Keratinocyte (primary cell): ENCODE results near the gene ADAT2. TPM values are rescaled to one million over a fixed set of nuclear protein-coding genes. Genes with fewer than 3 reads are reported as not detected.

Source experiments
- DNase-seq: peaks from one replicate; pipeline ENCODE4 v3.0.0-alpha.2; 2011; ENCODE audit warnings: low read depth, missing footprints, low spot score
- FAIRE-seq: peaks from 2 replicates; lab custom pipeline; 2011; peaks lifted over from hg19 to GRCh38; lab: Jason Lieb, UNC
- H2AFZ ChIP-seq: 2 replicates; pipeline ENCODE4 v1.6.0; 2012; ENCODE audit warnings: low read length, control low read depth, inconsistent platforms; ENCODE audit not compliant: control insufficient read depth
- H3K27ac ChIP-seq: 2 replicates; pipeline ENCODE4 v1.5.1; 2011; ENCODE audit warnings: low read length; ENCODE audit not compliant: control insufficient read depth, insufficient read depth
- H3K27me3 ChIP-seq: 3 replicates; pipeline ENCODE4 v1.6.0; 2011; ENCODE audit warnings: low read length; ENCODE audit not compliant: control insufficient read depth, insufficient read depth; ENCODE audit errors: extremely low read depth
- H3K36me3 ChIP-seq, 2 experiments: 2 replicates in 1 of 2; 3 replicates in 1 of 2; pipeline ENCODE4 v1.5.1; 2011; ENCODE audit warnings: low read length in 2 of 2, mild to moderate bottlenecking in 1 of 2; ENCODE audit not compliant: control insufficient read depth in 2 of 2, insufficient read depth in 2 of 2; ENCODE audit errors: extremely low read depth in 1 of 2
- H3K4me1 ChIP-seq: 3 replicates; pipeline ENCODE4 v1.5.1; 2011; ENCODE audit warnings: low read length; ENCODE audit not compliant: control insufficient read depth, insufficient read depth; ENCODE audit errors: extremely low read depth
- H3K4me2 ChIP-seq: 3 replicates; pipeline ENCODE4 v1.6.0; 2011; ENCODE audit warnings: low read depth, low read length; ENCODE audit not compliant: control insufficient read depth, insufficient read depth; ENCODE audit errors: extremely low read depth
- H3K4me3 ChIP-seq, 3 experiments: fragments of 200-600 bp in 1 of 3; sonication (generic) in 1 of 3; 2 replicates in 2 of 3; 3 replicates in 1 of 3; pipeline ENCODE4 v1.5.1; 2011 to 2016; ENCODE audit warnings: low read length in 3 of 3, mild to moderate bottlenecking in 3 of 3, control low read depth in 2 of 3, inconsistent platforms in 1 of 3, low read depth in 1 of 3, mixed read lengths in 1 of 3, mixed run types in 1 of 3, moderate library complexity in 1 of 3; ENCODE audit not compliant: control insufficient read depth in 2 of 3, insufficient read depth in 2 of 3; ENCODE audit errors: extremely low read depth in 1 of 3
- H3K79me2 ChIP-seq: 2 replicates; pipeline ENCODE4 v1.6.0; 2012; ENCODE audit warnings: low read length; ENCODE audit not compliant: control insufficient read depth, insufficient read depth
- H3K9ac ChIP-seq: 3 replicates; pipeline ENCODE4 v1.6.0; 2011; ENCODE audit warnings: low read length; ENCODE audit not compliant: control insufficient read depth, insufficient read depth; ENCODE audit errors: extremely low read depth
- H3K9me1 ChIP-seq: 3 replicates; pipeline ENCODE4 v1.6.0; 2011; ENCODE audit warnings: low read length; ENCODE audit not compliant: control insufficient read depth, insufficient read depth; ENCODE audit errors: extremely low read depth
- H3K9me3 ChIP-seq: 2 replicates; pipeline ENCODE4 v1.5.1; 2012; ENCODE audit warnings: low read depth, low read length; ENCODE audit not compliant: control insufficient read depth
- H4K20me1 ChIP-seq: 3 replicates; pipeline ENCODE4 v1.6.0; 2011; ENCODE audit warnings: low read length; ENCODE audit not compliant: control insufficient read depth, insufficient read depth; ENCODE audit errors: extremely low read depth
- CTCF ChIP-seq, 3 experiments: IDR thresholded peaks in 1 of 3; conservative IDR thresholded peaks in 1 of 3; optimal IDR thresholded peaks in 1 of 3; 2 replicates in 2 of 3; 3 replicates in 1 of 3; pipeline versions ENCODE3 to v1.5.1; 2011; ENCODE audit warnings: low read length in 3 of 3, mild to moderate bottlenecking in 3 of 3, moderate library complexity in 2 of 3, control low read depth in 1 of 3, inconsistent platforms in 1 of 3; ENCODE audit not compliant: insufficient read depth in 2 of 3; ENCODE audit errors: extremely low read depth in 1 of 3
- EZH2 ChIP-seq: IDR thresholded peaks from one replicate; pipeline ENCODE4 v1.6.1; 2012; ENCODE audit warnings: inconsistent platforms, mild to moderate bottlenecking, low read length, moderate library complexity
- dilution Hi-C: fragments of 300-500 bp; cut with MboI; formaldehyde crosslinking; loops from one replicate; pipeline ENCODE4 v1.7.0; 2020; ENCODE audit warnings: low sequenced_read_pairs; ENCODE audit not compliant: extremely low pct_ligation_motif_present
- polyA plus RNA-seq, 5 experiments: library from polyadenylated mRNA; depleted of rRNA in 3 of 5; stranded (reverse) in 3 of 5; stranded (forward) in 1 of 5; unstranded in 1 of 5; fragments of >200 nt; gene quantifications; 1 replicate in 1 of 5; 2 replicates in 3 of 5; 3 replicates in 1 of 5; pipeline versions ENCODE4 v1.2.1 to v1.2.3, GENCODE V29; 2011 to 2012; ENCODE audit warnings: missing spikeins in 2 of 5, low read depth in 1 of 5, low replicate concordance in 1 of 5

ADAT2 gene
- polyA plus RNA-seq, 1 donor (not counting 4 experiments of a cell fraction or from before 2014, with no cell fraction given): 23.1 TPM

- dilution Hi-C loops: no loop called here
- no peaks in the 10 kb centered on the region for H3K9me1 ChIP-seq
- no peak overlapping the region for H3K4me3 ChIP-seq
- H3K36me3 ChIP-seq: no peaks in the 10 kb centered on the region
- no peak overlapping the region for H3K9ac ChIP-seq
- no peaks in the 10 kb centered on the region for H3K27me3 ChIP-seq
- no peaks in the 10 kb centered on the region for H4K20me1 ChIP-seq
- no peaks in the 10 kb centered on the region for H3K4me1 ChIP-seq
- H2AFZ ChIP-seq: no peak overlapping the region
- H3K79me2 ChIP-seq: no peaks in the 10 kb centered on the region
- no peaks in the 10 kb centered on the region for H3K9me3 ChIP-seq
- DNase-seq (no peak), FAIRE-seq (no peak)
- H3K27ac ChIP-seq: no peak overlapping the region
- TF ChIP-seq CTCF (optimal IDR thresholded peaks at IDR 0.05 in 1 of 3, IDR thresholded peaks at IDR 0.05 in 1 of 3, conservative IDR thresholded peaks at IDR 0.05 in 1 of 3; ENCODE audit: extremely low read depth in 1 of 3, insufficient read depth in 2 of 3, low read length in 3 of 3): no peak
- TF ChIP-seq EZH2: no peak
- no peak overlapping the region for H3K4me2 ChIP-seq
Measured at GRCh38 chr6:143385636-143386035, 64.9 kb downstream of the ADAT2 start.

GRCh38 chr6:143376861-143377260 lies 73.6 kb downstream of the ADAT2 start:
- no peak for TF ChIP-seq EZH2
- no peak for TF ChIP-seq CTCF (optimal IDR thresholded peaks at IDR 0.05 in 1 of 3, IDR thresholded peaks at IDR 0.05 in 1 of 3, conservative IDR thresholded peaks at IDR 0.05 in 1 of 3; ENCODE audit: extremely low read depth in 1 of 3, insufficient read depth in 2 of 3, low read length in 3 of 3)
- no peak for DNase-seq
- peaks cover 2% of the 10 kb centered on the region for H3K9me3 ChIP-seq
- no peak overlapping the region for H3K4me2 ChIP-seq
- H3K79me2 ChIP-seq: no peaks in the 10 kb centered on the region
- H3K9me1 ChIP-seq: no peaks in the 10 kb centered on the region
- H3K4me3 ChIP-seq: no peak overlapping the region
- no peak overlapping the region for H2AFZ ChIP-seq
- no peak overlapping the region for H3K9ac ChIP-seq
- FAIRE-seq: no peak
- H4K20me1 ChIP-seq: no peaks in the 10 kb centered on the region
- no peaks in the 10 kb centered on the region for H3K36me3 ChIP-seq
- dilution Hi-C loops: no loop called here
- no peaks in the 10 kb centered on the region for H3K4me1 ChIP-seq
- no peak overlapping the region for H3K27ac ChIP-seq
- H3K27me3 ChIP-seq: no peaks in the 10 kb centered on the region
